GM20000 (cell line): ENCODE measurements around the gene OGFOD1.
A peak's percentile ranks its signal among the peaks of the same experiment; 100 is the strongest.

Experiments
- DNase-seq: peaks from one replicate; pipeline ENCODE4 v3.0.0; 2012; ENCODE audit warnings: low spot score
- TF ChIP-seq, protein P1 (sequence below): IDR thresholded peaks from 2 replicates; pipeline ENCODE4 v1.5.1; 2012; ENCODE audit warnings: mild to moderate bottlenecking, control low read depth; ENCODE audit errors: extremely low read depth, missing control alignments

Gene OGFOD1

DNA sequence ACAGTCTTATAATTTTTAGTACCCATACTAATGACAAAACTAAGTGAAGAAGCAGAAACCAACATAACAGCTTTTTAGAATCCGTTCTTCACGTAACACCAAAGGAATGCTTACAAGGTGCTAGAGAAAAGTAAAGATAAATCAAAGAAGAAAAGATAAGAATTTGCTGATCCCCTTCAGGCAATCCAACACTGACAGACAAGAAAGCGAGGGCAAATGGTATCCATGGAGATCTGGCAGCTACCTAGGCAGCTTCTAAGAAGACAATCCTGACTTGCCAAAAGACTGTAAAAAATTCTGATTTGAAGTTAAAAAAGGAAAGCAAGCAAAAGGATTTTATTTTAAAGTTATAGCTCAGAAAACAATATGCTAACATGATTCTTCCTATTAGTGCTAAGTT lies 53.8 kb downstream of the OGFOD1 start:
- DNase-seq = no peak
- TF ChIP-seq, protein P1, sequence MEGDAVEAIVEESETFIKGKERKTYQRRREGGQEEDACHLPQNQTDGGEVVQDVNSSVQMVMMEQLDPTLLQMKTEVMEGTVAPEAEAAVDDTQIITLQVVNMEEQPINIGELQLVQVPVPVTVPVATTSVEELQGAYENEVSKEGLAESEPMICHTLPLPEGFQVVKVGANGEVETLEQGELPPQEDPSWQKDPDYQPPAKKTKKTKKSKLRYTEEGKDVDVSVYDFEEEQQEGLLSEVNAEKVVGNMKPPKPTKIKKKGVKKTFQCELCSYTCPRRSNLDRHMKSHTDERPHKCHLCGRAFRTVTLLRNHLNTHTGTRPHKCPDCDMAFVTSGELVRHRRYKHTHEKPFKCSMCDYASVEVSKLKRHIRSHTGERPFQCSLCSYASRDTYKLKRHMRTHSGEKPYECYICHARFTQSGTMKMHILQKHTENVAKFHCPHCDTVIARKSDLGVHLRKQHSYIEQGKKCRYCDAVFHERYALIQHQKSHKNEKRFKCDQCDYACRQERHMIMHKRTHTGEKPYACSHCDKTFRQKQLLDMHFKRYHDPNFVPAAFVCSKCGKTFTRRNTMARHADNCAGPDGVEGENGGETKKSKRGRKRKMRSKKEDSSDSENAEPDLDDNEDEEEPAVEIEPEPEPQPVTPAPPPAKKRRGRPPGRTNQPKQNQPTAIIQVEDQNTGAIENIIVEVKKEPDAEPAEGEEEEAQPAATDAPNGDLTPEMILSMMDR = no peak

DNA sequence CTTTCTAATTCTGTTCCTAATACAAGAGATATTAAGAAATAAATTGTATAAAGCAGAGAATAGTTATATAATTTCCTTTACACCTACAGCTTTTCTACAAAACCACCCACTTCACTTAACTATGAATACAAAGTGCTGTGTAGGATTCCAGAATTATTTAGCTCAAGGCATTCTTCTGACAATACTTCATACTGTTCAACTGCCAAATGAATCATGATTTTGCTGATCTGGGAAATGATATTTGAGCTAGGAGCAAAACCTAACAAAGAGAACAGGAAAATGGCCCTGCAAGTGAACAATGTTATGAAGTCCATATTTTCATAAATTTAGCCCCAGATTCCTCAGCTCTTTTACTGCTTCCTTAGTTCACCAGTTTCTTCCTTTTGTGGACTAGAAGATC lies 55.6 kb downstream of the OGFOD1 start:
- DNase-seq = no peak
- TF ChIP-seq, protein P1 = no peak

DNA sequence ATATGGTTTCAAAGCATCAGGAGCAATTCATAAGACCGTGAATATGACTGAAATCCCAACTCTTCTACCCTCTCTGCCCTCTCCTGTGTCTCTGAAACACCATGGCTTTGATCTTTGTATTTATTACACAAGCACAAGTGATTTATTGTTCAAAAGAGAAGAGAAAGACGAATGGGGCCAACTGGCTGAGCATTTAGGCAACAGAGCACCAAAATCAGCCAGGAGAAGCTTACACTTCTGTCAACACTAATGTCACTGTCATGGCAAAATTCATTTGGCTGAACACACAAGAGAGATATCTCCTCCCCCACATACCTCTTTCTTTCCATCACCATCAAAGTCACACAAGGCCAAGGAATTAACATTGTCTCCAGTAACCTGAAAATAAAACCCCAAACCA lies 59.2 kb downstream of the OGFOD1 start:
- TF ChIP-seq, protein P1 = no peak

DNA sequence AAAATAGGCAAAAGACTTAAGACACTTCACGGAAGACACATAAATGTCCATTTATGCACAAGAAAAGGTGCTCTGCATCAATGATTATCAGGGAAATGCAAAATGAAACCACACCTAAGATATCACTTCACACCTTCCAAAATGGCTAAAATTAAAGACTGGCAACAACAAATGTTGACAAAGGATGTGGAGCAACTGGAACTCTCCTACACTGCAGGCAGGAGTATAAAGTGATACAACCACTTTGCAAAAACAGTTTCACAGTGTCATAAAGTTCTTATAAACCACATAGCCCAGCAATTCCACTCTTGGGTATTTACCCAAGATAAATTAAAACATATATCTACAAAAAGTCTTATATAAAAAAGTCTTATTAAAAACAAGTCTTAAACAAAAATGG lies 60.7 kb downstream of the OGFOD1 start:
- TF ChIP-seq, protein P1 = no peak
- DNase-seq = no peak

More for the DNA sequence above, 59.2 kb downstream of the OGFOD1 start:
- no peak for DNase-seq

DNA sequence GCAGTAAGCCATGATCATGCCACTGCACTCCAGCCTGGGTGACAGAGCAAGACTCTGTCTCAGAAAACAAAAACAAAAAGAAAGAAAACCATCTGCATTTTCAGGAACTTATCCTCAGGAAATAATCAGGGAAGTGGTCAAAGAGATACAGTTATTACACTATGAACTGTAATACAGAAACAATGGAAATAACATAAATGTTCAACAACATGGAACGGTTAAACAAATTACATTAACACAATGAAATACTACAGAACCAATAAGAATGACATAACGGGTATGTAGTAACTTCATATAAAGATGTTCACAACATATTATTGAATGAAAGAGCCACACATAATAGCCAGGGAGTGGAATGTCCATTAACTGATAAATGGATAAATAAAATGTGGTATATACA lies 61.7 kb downstream of the OGFOD1 start:
- no peak for DNase-seq
- TF ChIP-seq, protein P1 = no peak

DNA sequence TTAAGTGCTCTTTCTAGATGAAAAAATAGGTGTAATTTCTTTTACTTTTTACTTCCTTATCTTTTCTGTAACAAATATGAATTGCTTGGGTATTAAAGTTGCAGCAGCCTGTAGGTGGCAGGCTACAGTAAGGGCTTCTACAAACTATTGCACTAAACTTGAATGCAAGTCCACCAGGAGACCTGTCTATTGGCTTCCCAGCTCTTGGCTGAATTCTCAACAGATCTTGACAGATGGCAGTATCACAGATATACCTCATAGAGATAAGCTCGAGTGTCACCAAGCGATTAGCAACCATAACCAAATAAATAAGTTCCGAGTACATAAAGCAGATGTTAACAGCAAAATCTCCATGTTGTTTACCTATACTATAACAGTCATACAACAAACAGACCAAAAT lies 62.6 kb downstream of the OGFOD1 start:
- TF ChIP-seq, protein P1 = peak; percentile 41
- DNase-seq = peak; percentile 38

DNA sequence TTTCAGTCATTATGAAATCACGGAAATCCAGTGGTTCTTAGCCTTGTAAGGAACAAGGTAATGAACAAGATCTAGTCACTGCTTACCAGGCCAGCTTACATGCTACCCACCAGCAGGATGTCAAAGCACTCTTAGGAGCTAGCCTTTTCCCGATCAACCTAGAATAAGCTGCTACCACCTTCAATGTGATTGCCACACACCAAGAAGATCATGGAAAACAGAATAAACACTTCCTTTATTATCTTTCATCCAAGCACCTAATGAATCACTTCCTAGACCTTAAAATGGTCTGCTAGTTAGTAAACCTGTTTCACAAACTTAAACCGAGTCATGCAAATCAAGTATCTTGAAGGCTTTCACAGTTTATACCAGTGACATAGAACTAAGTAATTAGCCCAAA lies 63.5 kb downstream of the OGFOD1 start:
- DNase-seq = no peak
- TF ChIP-seq, protein P1 = no peak
